ENCODE results near the gene CFHR4.
"Not testable (repeated sequence)": the region's sequence is repeated elsewhere in the genome, so short reads cannot be mapped to it uniquely, and the experiment has no call there.

Gene CFHR4

DNA sequence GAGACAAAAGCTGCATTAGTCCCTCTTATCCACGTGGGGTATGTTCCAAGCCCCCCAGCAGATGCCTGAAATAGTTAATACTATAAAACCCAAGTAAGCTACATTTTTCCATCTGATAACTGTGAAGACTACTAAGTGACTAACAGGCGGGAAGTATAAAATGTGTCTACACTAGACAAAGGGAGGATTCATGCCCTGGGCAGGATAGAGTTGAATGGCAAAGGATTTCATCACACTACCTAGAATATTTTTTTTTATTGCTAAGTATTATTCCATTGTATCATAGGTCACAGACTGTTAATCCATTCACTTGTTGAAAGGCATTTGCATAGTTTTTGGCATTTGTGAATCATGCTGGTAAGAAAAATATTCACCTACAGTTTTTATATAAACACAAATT lies 26.4 kb upstream of the CFHR4 start:
- no peak overlapping the region for H3K4me3 ChIP-seq (ENCODE audit: low read depth, low read length)
- TF ChIP-seq, protein P1, sequence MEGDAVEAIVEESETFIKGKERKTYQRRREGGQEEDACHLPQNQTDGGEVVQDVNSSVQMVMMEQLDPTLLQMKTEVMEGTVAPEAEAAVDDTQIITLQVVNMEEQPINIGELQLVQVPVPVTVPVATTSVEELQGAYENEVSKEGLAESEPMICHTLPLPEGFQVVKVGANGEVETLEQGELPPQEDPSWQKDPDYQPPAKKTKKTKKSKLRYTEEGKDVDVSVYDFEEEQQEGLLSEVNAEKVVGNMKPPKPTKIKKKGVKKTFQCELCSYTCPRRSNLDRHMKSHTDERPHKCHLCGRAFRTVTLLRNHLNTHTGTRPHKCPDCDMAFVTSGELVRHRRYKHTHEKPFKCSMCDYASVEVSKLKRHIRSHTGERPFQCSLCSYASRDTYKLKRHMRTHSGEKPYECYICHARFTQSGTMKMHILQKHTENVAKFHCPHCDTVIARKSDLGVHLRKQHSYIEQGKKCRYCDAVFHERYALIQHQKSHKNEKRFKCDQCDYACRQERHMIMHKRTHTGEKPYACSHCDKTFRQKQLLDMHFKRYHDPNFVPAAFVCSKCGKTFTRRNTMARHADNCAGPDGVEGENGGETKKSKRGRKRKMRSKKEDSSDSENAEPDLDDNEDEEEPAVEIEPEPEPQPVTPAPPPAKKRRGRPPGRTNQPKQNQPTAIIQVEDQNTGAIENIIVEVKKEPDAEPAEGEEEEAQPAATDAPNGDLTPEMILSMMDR (IDR thresholded peaks at IDR 0.05; ENCODE audit: low read depth, low read length) = no peak
- TF ChIP-seq POLR2A (IDR thresholded peaks at IDR 0.05; ENCODE audit: extremely low read depth, insufficient read length) (no peak), MYC (IDR thresholded peaks at IDR 0.05; ENCODE audit: low read depth, low read length) (no peak)
- TF ChIP-seq, protein P2, sequence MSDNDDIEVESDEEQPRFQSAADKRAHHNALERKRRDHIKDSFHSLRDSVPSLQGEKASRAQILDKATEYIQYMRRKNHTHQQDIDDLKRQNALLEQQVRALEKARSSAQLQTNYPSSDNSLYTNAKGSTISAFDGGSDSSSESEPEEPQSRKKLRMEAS (IDR thresholded peaks at IDR 0.05; ENCODE audit: low read depth, low read length) = no peak
- no peak for DNase-seq (ENCODE audit: low read depth)

DNA sequence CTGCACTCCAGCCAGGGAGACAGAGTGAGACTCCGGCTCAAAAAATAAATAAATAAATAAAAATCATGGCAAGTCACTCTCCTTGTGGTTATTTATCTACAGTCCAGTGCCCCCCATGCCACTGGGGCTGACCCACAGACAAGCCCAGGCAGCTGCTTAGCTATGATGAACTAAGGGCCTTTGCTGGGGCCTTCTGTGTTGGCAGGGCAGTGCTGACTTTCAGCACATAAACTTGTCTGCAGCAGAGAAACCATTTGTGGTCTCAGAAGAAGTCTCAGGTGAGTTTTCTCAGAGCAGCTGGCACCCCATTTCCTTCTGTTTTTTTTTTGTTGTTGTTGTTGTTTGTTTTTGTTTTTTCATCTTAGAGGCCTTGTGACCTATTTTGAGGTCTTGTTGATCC lies 20.9 kb upstream of the CFHR4 start:
- no peak for DNase-seq (ENCODE audit: low read depth)
- no peak overlapping the region for H3K4me3 ChIP-seq (ENCODE audit: low read depth, low read length)
- no peak for TF ChIP-seq POLR2A (IDR thresholded peaks at IDR 0.05; ENCODE audit: extremely low read depth, insufficient read length)
- TF ChIP-seq, protein P2 (IDR thresholded peaks at IDR 0.05; ENCODE audit: low read depth, low read length) = no peak
- TF ChIP-seq MYC (IDR thresholded peaks at IDR 0.05; ENCODE audit: low read depth, low read length) = no peak
- TF ChIP-seq, protein P1 (IDR thresholded peaks at IDR 0.05; ENCODE audit: low read depth, low read length) = no peak

DNA sequence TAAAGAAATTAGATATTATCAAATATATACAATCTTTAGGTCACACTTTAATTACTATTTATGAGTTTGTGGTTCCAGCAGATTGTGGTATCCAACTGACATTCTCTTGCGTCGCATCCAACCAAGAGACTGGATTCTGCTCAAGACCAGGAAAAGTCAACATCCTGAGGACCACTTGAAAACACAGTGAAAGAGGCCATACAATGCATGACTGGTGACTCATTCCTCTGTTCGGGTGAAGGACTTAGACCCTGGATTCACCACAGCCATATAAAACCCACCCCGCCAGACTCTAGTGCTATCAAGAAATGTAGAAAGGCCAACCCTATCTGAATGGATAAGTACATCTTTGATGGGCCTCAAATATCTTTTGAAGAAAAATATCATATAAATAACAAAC lies 14.5 kb upstream of the CFHR4 start:
- no peak overlapping the region for H3K4me3 ChIP-seq (ENCODE audit: low read depth, low read length)
- TF ChIP-seq, protein P2 (IDR thresholded peaks at IDR 0.05; ENCODE audit: low read depth, low read length) = no peak
- TF ChIP-seq, protein P1 (IDR thresholded peaks at IDR 0.05; ENCODE audit: low read depth, low read length) = no peak
- no peak for DNase-seq (ENCODE audit: low read depth)

DNA sequence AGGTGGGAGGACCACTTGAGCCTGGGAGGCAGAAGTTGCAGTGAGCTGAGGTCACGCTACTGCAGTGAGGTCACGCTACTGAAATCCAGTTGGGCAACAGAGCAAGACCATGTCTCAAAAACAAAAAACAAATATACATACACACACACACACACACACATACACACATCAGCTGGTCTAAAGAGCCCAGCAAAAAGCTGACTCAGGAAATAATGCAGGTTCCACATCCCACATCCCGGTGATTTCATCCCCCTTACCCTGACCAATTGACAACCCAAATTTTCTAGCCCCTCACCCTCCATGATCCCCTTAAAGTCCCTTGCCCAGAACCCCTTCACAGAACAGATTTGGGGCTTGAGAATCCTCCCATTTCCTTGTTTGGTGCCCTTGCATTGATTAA lies 11.9 kb upstream of the CFHR4 start:
- DNase-seq (ENCODE audit: low read depth) = no peak
- no peak overlapping the region for H3K4me3 ChIP-seq (ENCODE audit: low read depth, low read length)
- TF ChIP-seq, protein P2 (IDR thresholded peaks at IDR 0.05; ENCODE audit: low read depth, low read length) = no peak
- TF ChIP-seq, protein P1 (IDR thresholded peaks at IDR 0.05; ENCODE audit: low read depth, low read length) = no peak
- TF ChIP-seq POLR2A (IDR thresholded peaks at IDR 0.05; ENCODE audit: extremely low read depth, insufficient read length) = no peak
- TF ChIP-seq MYC (IDR thresholded peaks at IDR 0.05; ENCODE audit: low read depth, low read length) = no peak

DNA sequence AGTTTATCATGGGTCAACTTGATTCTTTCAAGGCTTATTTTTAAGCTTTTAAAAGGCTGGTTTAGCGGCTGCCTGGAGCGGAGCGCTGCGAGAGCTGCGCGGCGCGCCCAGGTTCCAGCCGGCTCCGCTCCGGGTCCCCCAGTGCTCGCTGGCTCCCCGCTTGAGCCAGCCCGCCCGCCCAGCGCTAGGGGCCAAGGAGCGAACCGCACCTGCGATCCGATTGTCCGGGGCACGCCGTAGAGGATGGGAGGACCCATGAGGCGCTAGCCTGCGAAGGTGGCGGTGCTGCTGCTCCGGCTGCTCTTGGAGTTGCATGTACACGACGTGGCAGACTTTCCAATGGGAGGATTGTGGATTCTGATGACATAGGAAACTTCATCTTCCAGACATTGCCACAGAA lies 9.9 kb upstream of the CFHR4 start:
- TF ChIP-seq MYC (IDR thresholded peaks at IDR 0.05; ENCODE audit: low read depth, low read length) (no peak), POLR2A (IDR thresholded peaks at IDR 0.05; ENCODE audit: extremely low read depth, insufficient read length) (no peak)
- TF ChIP-seq, protein P2 (IDR thresholded peaks at IDR 0.05; ENCODE audit: low read depth, low read length) = no peak
- TF ChIP-seq, protein P1 (IDR thresholded peaks at IDR 0.05; ENCODE audit: low read depth, low read length) = no peak
- no peak overlapping the region for H3K4me3 ChIP-seq (ENCODE audit: low read depth, low read length)
- DNase-seq (ENCODE audit: low read depth) = no peak

DNA sequence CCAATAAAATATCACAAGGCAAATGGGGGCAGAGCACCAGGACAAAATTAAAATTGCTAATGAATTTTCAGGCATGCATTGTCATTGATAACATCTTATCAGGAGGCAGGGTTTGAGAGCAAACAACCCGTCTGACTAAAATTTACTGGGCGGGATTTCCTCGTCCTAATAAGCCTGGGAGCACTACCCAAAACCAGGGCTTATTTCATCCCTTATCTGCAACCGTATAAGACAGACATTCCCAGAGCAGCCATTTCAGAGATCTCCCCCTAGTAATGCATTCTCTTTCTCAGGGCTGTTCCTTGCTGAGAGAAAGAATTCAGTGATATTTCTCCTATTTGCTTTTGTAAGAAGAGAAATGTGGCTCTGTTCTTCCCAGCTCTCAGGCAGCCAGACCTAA lies 1.3 kb upstream of the CFHR4 start:
- not testable (repeated sequence) for DNase-seq (ENCODE audit: low read depth); H3K4me3 ChIP-seq (ENCODE audit: low read depth, low read length)

Data from NB4 (cell line).